HEK293 (cell line): Measurements from ENCODE around the gene TRPM6.

Source experiments
- CTCF ChIA-PET: fragments of 350-600 bp; formaldehyde crosslinking; extraction: SDS; loops from one replicate; lab custom pipeline; 2021; ENCODE audit warnings: antibody characterized with exemption; lab: Yijun Ruan, JAX
- POLR2A ChIA-PET: fragments of 300-600 bp; formaldehyde crosslinking; extraction: SDS; loops from one replicate; lab custom pipeline; 2020; ENCODE audit warnings: antibody characterized with exemption, inconsistent platforms; lab: Yijun Ruan, JAX
- H3K27ac ChIP-seq: fragments of 200-500 bp; sonication (Bioruptor generic); 2 replicates; pipeline ENCODE4 v1.5.1; 2014; ENCODE audit warnings: low read depth, low read length, control low read depth, inconsistent platforms; ENCODE audit errors: extremely low read depth
- H3K36me3 ChIP-seq, 2 experiments: fragments of 200-500 bp in 1 of 2; sonication (Bioruptor generic) in 1 of 2; 1 replicate in 1 of 2; 2 replicates in 1 of 2; pipeline ENCODE4 v1.5.1; 2014 to 2017; ENCODE audit warnings: inconsistent platforms in 2 of 2, low read length in 2 of 2; ENCODE audit not compliant: control insufficient read depth in 2 of 2, insufficient read depth in 1 of 2
- H3K4me1 ChIP-seq: fragments of 200-500 bp; sonication (Bioruptor generic); 2 replicates; pipeline ENCODE4 v1.5.1; 2014; ENCODE audit warnings: mild to moderate bottlenecking, low read length, inconsistent platforms; ENCODE audit not compliant: control insufficient read depth, insufficient read depth
- H3K4me3 ChIP-seq: 2 replicates; pipeline ENCODE4 v1.5.1; 2011; ENCODE audit warnings: low read depth, mild to moderate bottlenecking, control low read depth, low read length, moderate library complexity
- H3K9me3 ChIP-seq: fragments of 200-500 bp; sonication (Bioruptor generic); 2 replicates; pipeline ENCODE4 v1.5.1; 2014; ENCODE audit warnings: low read depth, low read length, inconsistent platforms; ENCODE audit not compliant: control insufficient read depth, insufficient read depth
- GLIS2 ChIP-seq: fragments of 450-650 bp; formaldehyde crosslinking; IDR thresholded peaks from 2 replicates; pipeline ENCODE4 v1.5.1; 2016; ENCODE audit warnings: missing biosample characterization, missing genetic modification characterization
- MZF1 ChIP-seq: fragments of 450-650 bp; formaldehyde crosslinking; IDR thresholded peaks from 2 replicates; pipeline ENCODE4 v1.5.1; 2017; ENCODE audit warnings: missing biosample characterization, missing genetic modification characterization, borderline replicate concordance
- ZNF138 ChIP-seq: fragments of 450-650 bp; formaldehyde crosslinking; IDR thresholded peaks from 2 replicates; pipeline ENCODE4 v1.5.1; 2016; ENCODE audit warnings: missing biosample characterization, missing genetic modification characterization, borderline replicate concordance
- ZNF2 ChIP-seq: fragments of 450-650 bp; formaldehyde crosslinking; IDR thresholded peaks from 2 replicates; pipeline ENCODE4 v1.5.1; 2016; ENCODE audit warnings: missing biosample characterization, missing genetic modification characterization
- ZNF223 ChIP-seq: fragments of 450-650 bp; formaldehyde crosslinking; IDR thresholded peaks from 2 replicates; pipeline ENCODE4 v1.5.1; 2016; ENCODE audit warnings: missing biosample characterization, missing genetic modification characterization
- ZNF248 ChIP-seq: fragments of 450-650 bp; formaldehyde crosslinking; IDR thresholded peaks from 2 replicates; pipeline ENCODE4 v1.5.1; 2017; ENCODE audit warnings: missing biosample characterization, missing genetic modification characterization
- ZNF311 ChIP-seq: fragments of 450-650 bp; formaldehyde crosslinking; IDR thresholded peaks from 2 replicates; pipeline ENCODE4 v1.5.1; 2017; ENCODE audit warnings: missing biosample characterization, missing genetic modification characterization, borderline replicate concordance
- ZNF510 ChIP-seq: fragments of 450-650 bp; formaldehyde crosslinking; IDR thresholded peaks from 2 replicates; pipeline ENCODE4 v1.5.1; 2018; ENCODE audit warnings: mild to moderate bottlenecking, missing genetic modification characterization, missing biosample characterization; ENCODE audit not compliant: insufficient replicate concordance
- ZNF549 ChIP-seq: fragments of 450-650 bp; IDR thresholded peaks from 2 replicates; pipeline ENCODE4 v1.5.1; 2018; ENCODE audit warnings: missing biosample characterization, missing genetic modification characterization, mild to moderate bottlenecking, inconsistent platforms, moderate library complexity
- ZNF654 ChIP-seq: fragments of 450-650 bp; formaldehyde crosslinking; IDR thresholded peaks from 2 replicates; pipeline ENCODE4 v1.5.1; 2016; ENCODE audit warnings: low read depth, missing biosample characterization, missing genetic modification characterization
- ZNF792 ChIP-seq: fragments of 450-650 bp; formaldehyde crosslinking; IDR thresholded peaks from 2 replicates; pipeline ENCODE4 v1.5.1; 2016; ENCODE audit warnings: missing biosample characterization, missing genetic modification characterization
- ZNF837 ChIP-seq: fragments of 450-650 bp; formaldehyde crosslinking; IDR thresholded peaks from 2 replicates; pipeline ENCODE4 v1.5.1; 2016; ENCODE audit warnings: missing biosample characterization, missing genetic modification characterization
- ZSCAN30 ChIP-seq: fragments of 450-650 bp; IDR thresholded peaks from 2 replicates; pipeline ENCODE4 v1.5.1; 2018; ENCODE audit warnings: missing biosample characterization, mild to moderate bottlenecking, missing genetic modification characterization, moderate library complexity
- TF ChIP-seq, protein P1 (sequence below): fragments of 450-650 bp; formaldehyde crosslinking; IDR thresholded peaks from 2 replicates; pipeline ENCODE4 v1.5.1; 2017; ENCODE audit warnings: missing biosample characterization, missing genetic modification characterization
- TF ChIP-seq, protein P2 (sequence below): fragments of 450-650 bp; formaldehyde crosslinking; IDR thresholded peaks from 2 replicates; pipeline ENCODE4 v1.5.1; 2016; ENCODE audit warnings: missing biosample characterization, missing genetic modification characterization
- TF ChIP-seq, protein P3 (sequence below): fragments of 450-650 bp; formaldehyde crosslinking; IDR thresholded peaks from 2 replicates; pipeline ENCODE4 v1.5.1; 2016; ENCODE audit warnings: missing biosample characterization, missing genetic modification characterization, low read depth
- TF ChIP-seq, protein P4 (sequence below): fragments of 450-650 bp; formaldehyde crosslinking; IDR thresholded peaks from 2 replicates; pipeline ENCODE4 v1.5.1; 2016; ENCODE audit warnings: missing biosample characterization, missing genetic modification characterization
- TF ChIP-seq, protein P5 (sequence below): fragments of 450-650 bp; formaldehyde crosslinking; IDR thresholded peaks from 2 replicates; pipeline ENCODE4 v1.5.1; 2016; ENCODE audit warnings: missing biosample characterization, missing genetic modification characterization
- TF ChIP-seq, protein P6 (sequence below): fragments of 450-650 bp; formaldehyde crosslinking; conservative IDR thresholded peaks from 2 replicates; pipeline ENCODE4 v1.5.1; 2016; ENCODE audit warnings: low read depth, missing biosample characterization, missing genetic modification characterization
- TF ChIP-seq, protein P7 (sequence below): fragments of 450-650 bp; formaldehyde crosslinking; IDR thresholded peaks from 2 replicates; pipeline ENCODE4 v1.5.1; 2016; ENCODE audit warnings: missing biosample characterization, missing genetic modification characterization

The TRPM6 gene

DNA sequence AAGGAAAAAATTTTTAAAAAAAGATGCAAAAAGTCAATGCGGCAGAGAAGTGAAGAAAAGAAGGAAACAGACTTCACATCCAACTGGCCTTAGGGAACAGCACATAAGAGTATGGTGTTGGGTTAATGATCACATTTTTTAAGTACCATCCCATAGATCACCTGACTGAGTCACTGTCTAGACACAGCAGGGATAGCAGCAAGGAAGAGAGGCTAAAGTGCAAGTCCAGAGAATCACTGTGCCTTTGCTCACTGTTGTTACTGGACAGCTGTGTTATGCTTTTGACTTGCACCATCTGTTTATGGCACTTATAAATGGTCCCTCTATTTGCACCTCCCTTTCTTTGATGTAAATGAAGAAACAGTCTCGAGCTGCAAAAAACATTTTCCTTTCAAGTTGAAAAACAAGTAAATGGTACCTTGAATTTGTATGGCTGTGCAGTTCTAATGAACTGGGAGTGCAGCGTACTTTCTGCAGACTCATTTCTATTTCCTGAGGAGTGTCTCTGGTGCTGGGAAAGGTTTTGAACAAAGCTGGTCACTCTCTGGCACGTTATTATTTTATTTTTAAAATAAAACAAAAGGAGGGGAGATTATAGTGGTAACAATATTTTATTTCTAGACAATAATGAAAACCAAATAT, 84.2 kb downstream of the TRPM6 start:
- no peak overlapping the region for H3K4me3 ChIP-seq
- H3K4me1 ChIP-seq = no peaks in the 10 kb centered on the region
- H3K36me3 ChIP-seq = no peaks in the 10 kb centered on the region
- H3K27ac ChIP-seq = no peak overlapping the region
- TF ChIP-seq ZSCAN30 (no peak), MZF1 (tag by site-specific recombination) (no peak), ZNF837 (no peak), ZNF792 (no peak), ZNF311 (tag by site-specific recombination) (no peak), ZNF248 (tag by site-specific recombination) (no peak), ZNF223 (tag by site-specific recombination) (no peak), GLIS2 (tag by site-specific recombination) (no peak), ZNF654 (no peak), ZNF2 (no peak), ZNF549 (tag by site-specific recombination) (no peak), ZNF138 (tag by site-specific recombination) (no peak), ZNF510 (tag by site-specific recombination) (no peak)
- TF ChIP-seq, protein P1, sequence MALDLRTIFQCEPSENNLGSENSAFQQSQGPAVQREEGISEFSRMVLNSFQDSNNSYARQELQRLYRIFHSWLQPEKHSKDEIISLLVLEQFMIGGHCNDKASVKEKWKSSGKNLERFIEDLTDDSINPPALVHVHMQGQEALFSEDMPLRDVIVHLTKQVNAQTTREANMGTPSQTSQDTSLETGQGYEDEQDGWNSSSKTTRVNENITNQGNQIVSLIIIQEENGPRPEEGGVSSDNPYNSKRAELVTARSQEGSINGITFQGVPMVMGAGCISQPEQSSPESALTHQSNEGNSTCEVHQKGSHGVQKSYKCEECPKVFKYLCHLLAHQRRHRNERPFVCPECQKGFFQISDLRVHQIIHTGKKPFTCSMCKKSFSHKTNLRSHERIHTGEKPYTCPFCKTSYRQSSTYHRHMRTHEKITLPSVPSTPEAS (tag by site-specific recombination) = no peak
- TF ChIP-seq, protein P2, sequence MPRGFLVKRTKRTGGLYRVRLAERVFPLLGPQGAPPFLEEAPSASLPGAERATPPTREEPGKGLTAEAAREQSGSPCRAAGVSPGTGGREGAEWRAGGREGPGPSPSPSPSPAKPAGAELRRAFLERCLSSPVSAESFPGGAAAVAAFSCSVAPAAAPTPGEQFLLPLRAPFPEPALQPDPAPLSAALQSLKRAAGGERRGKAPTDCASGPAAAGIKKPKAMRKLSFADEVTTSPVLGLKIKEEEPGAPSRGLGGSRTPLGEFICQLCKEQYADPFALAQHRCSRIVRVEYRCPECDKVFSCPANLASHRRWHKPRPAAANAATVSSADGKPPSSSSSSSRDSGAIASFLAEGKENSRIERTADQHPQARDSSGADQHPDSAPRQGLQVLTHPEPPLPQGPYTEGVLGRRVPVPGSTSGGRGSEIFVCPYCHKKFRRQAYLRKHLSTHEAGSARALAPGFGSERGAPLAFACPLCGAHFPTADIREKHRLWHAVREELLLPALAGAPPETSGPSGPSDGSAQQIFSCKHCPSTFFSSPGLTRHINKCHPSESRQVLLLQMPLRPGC (tag by site-specific recombination) = no peak
- TF ChIP-seq, protein P3, sequence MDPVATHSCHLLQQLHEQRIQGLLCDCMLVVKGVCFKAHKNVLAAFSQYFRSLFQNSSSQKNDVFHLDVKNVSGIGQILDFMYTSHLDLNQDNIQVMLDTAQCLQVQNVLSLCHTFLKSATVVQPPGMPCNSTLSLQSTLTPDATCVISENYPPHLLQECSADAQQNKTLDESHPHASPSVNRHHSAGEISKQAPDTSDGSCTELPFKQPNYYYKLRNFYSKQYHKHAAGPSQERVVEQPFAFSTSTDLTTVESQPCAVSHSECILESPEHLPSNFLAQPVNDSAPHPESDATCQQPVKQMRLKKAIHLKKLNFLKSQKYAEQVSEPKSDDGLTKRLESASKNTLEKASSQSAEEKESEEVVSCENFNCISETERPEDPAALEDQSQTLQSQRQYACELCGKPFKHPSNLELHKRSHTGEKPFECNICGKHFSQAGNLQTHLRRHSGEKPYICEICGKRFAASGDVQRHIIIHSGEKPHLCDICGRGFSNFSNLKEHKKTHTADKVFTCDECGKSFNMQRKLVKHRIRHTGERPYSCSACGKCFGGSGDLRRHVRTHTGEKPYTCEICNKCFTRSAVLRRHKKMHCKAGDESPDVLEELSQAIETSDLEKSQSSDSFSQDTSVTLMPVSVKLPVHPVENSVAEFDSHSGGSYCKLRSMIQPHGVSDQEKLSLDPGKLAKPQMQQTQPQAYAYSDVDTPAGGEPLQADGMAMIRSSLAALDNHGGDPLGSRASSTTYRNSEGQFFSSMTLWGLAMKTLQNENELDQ (tag by site-specific recombination) = no peak
- TF ChIP-seq, protein P4, sequence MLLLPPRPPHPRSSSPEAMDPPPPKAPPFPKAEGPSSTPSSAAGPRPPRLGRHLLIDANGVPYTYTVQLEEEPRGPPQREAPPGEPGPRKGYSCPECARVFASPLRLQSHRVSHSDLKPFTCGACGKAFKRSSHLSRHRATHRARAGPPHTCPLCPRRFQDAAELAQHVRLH (tag by site-specific recombination) = no peak
- TF ChIP-seq, protein P5, sequence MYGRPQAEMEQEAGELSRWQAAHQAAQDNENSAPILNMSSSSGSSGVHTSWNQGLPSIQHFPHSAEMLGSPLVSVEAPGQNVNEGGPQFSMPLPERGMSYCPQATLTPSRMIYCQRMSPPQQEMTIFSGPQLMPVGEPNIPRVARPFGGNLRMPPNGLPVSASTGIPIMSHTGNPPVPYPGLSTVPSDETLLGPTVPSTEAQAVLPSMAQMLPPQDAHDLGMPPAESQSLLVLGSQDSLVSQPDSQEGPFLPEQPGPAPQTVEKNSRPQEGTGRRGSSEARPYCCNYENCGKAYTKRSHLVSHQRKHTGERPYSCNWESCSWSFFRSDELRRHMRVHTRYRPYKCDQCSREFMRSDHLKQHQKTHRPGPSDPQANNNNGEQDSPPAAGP (tag by site-specific recombination) = no peak
- TF ChIP-seq, all 188 proteins: peak for 0
- no peaks in the 10 kb centered on the region for H3K9me3 ChIP-seq
- POLR2A ChIA-PET = no interaction called here
- CTCF ChIA-PET = no interaction called here

DNA sequence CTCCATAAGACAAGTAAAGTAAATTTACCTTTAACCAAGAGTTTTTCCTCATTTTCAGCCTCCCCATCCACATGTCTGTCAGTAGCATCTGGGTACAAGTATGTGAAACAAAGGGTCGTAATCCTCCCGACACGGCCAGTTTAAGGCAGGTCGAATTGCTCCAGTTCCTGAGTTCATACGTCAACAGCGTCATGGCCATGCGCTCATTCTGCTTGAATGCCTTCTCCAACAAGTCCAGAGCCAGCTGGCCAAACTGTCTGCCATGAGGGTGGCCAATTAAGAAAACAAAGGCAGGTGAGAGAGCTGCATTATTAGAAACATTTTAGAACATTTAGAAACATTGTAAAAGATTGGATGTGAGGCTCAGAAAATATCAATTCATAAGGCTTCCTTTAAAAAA, 87.5 kb downstream of the TRPM6 start:
- Histone ChIP-seq H3K9me3 (no peaks in the 10 kb centered on the region), H3K4me1 (no peaks in the 10 kb centered on the region), H3K4me3 (no peak overlapping the region), H3K27ac (no peak overlapping the region), H3K36me3 (no peaks in the 10 kb centered on the region)
- ChIA-PET CTCF (interaction anchor here (1.1 to 1.2 kb wide), 2 partner anchors 22 to 438 kb away, joined by 3 read pairs; no protein-coding TSS in a partner anchor), POLR2A (interaction anchor here (0.7 kb wide), 1 partner anchor 20 kb away, joined by 3 read pairs; no protein-coding TSS in a partner anchor)
- TF ChIP-seq, protein P5 (tag by site-specific recombination) = no peak
- TF ChIP-seq, protein P6, sequence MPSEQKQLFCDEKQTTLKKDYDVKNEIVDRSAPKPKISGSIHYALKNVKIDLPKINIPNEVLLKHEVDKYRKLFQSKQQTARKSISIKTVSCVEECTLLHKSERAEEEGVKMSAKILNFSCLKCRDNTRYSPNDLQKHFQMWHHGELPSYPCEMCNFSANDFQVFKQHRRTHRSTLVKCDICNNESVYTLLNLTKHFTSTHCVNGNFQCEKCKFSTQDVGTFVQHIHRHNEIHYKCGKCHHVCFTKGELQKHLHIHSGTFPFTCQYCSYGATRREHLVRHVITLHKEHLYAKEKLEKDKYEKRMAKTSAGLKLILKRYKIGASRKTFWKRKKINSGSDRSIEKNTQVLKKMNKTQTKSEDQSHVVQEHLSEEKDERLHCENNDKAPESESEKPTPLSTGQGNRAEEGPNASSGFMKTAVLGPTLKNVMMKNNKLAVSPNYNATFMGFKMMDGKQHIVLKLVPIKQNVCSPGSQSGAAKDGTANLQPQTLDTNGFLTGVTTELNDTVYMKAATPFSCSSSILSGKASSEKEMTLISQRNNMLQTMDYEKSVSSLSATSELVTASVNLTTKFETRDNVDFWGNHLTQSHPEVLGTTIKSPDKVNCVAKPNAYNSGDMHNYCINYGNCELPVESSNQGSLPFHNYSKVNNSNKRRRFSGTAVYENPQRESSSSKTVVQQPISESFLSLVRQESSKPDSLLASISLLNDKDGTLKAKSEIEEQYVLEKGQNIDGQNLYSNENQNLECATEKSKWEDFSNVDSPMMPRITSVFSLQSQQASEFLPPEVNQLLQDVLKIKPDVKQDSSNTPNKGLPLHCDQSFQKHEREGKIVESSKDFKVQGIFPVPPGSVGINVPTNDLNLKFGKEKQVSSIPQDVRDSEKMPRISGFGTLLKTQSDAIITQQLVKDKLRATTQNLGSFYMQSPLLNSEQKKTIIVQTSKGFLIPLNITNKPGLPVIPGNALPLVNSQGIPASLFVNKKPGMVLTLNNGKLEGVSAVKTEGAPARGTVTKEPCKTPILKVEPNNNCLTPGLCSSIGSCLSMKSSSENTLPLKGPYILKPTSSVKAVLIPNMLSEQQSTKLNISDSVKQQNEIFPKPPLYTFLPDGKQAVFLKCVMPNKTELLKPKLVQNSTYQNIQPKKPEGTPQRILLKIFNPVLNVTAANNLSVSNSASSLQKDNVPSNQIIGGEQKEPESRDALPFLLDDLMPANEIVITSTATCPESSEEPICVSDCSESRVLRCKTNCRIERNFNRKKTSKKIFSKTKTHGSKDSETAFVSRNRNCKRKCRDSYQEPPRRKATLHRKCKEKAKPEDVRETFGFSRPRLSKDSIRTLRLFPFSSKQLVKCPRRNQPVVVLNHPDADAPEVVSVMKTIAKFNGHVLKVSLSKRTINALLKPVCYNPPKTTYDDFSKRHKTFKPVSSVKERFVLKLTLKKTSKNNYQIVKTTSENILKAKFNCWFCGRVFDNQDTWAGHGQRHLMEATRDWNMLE (tag by site-specific recombination) = no peak
- TF ChIP-seq, protein P7, sequence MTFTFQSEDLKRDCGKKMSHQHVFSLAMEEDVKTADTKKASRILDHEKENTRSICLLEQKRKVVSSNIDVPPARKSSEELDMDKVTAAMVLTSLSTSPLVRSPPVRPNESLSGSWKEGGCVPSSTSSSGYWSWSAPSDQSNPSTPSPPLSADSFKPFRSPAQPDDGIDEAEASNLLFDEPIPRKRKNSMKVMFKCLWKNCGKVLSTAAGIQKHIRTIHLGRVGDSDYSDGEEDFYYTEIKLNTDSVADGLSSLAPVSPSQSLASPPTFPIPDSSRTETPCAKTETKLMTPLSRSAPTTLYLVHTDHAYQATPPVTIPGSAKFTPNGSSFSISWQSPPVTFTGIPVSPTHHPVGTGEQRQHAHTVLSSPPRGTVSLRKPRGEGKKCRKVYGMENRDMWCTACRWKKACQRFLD = no peak
